Endometrial microvascular endothelial cells (primary cell): Measurements from ENCODE around the gene TCHP. TPM values are rescaled to one million over a fixed set of nuclear protein-coding genes. Genes with fewer than 3 reads are reported as not detected.

Source experiments
- in situ Hi-C: cut with HindIII; loops from 2 replicates; pipeline ENCODE4 v1.10.0; 2017; ENCODE audit warnings: low sequenced_read_pairs, low pct_unique_long_range_greater_than_20kb; ENCODE audit errors: inconsistent ontology term
- total RNA-seq: library from RNA; depleted of rRNA; stranded (reverse); fragments of >200 nt; gene quantifications from one replicate; pipeline ENCODE4 v1.2.3, GENCODE V29; 2015; ENCODE audit errors: inconsistent ontology term

TCHP gene
- total RNA-seq, 1 donor from 2014 or later, result 35.3 TPM

GRCh38 chr12:109951136-109951535, 51.1 kb downstream of the TCHP start:
- in situ Hi-C loops, result no loop called here

GRCh38 chr12:109951751-109952150, 51.7 kb downstream of the TCHP start:
- in situ Hi-C loops, result no loop called here

- in situ Hi-C loops, result no loop called here
Observed at GRCh38 chr12:109952160-109952858, 52.2 kb downstream of the TCHP start.

GRCh38 chr12:109952873-109953272, 52.8 kb downstream of the TCHP start:
- in situ Hi-C loops, result no loop called here

- in situ Hi-C loops, result no loop called here
Observed at GRCh38 chr12:109953656-109954055, 53.6 kb downstream of the TCHP start.

- in situ Hi-C loops, result no loop called here
Observed at GRCh38 chr12:109958374-109958773, 58.3 kb downstream of the TCHP start.

- in situ Hi-C loops, result no loop called here
Observed at GRCh38 chr12:109959411-109960093, 59.5 kb downstream of the TCHP start.

GRCh38 chr12:109961201-109961600, 61.1 kb downstream of the TCHP start:
- in situ Hi-C loops, result no loop called here

- in situ Hi-C loops, result no loop called here
Observed at GRCh38 chr12:109961612-109962011, 61.5 kb downstream of the TCHP start.

- in situ Hi-C loops, result no loop called here
Observed at GRCh38 chr12:109962398-109962797, 62.3 kb downstream of the TCHP start.

GRCh38 chr12:109963330-109963729, 63.3 kb downstream of the TCHP start:
- in situ Hi-C loops, result no loop called here

GRCh38 chr12:109963743-109964429, 63.8 kb downstream of the TCHP start:
- in situ Hi-C loops, result no loop called here

GRCh38 chr12:109966546-109966945, 66.5 kb downstream of the TCHP start:
- in situ Hi-C loops, result no loop called here

- in situ Hi-C loops, result no loop called here
Observed at GRCh38 chr12:109967383-109968031, 67.4 kb downstream of the TCHP start.

Other genes starting within 250 kb of the TCHP start
- 1.0 TPM for gene FAM222A, start 186.4 kb upstream of the TCHP start, total RNA-seq
- 3.3 TPM for gene TRPV4, start 66.9 kb upstream of the TCHP start, total RNA-seq
- gene GLTP, start 19.7 kb upstream of the TCHP start, total RNA-seq, result 93.0 TPM
- gene GIT2, start 96.1 kb downstream of the TCHP start, total RNA-seq, result 39.9 TPM
- 36.8 TPM for gene ANKRD13A, start 99.2 kb downstream of the TCHP start, total RNA-seq
- 8.5 TPM for gene C12orf76, start 148.2 kb downstream of the TCHP start, total RNA-seq
- 2.9 TPM for gene IFT81, start 224.1 kb downstream of the TCHP start, total RNA-seq